Measurements from ENCODE around the gene ITPR2. TPM values are rescaled to one million over a fixed set of nuclear protein-coding genes. Genes with fewer than 3 reads are reported as not detected.

ITPR2 gene
- total and polyA plus RNA-seq, 2 of the 8 experiments (the other 6 are each of a cell fraction or from before 2014, with no cell fraction given), result 4.1 to 48.3 TPM

- no peaks in the 10 kb centered on the region; a peak in 3 of 8 replicates for H3K36me3 ChIP-seq (ENCODE audit: control insufficient read depth in 2 of 4, insufficient read depth in 4 of 4, low read length in 3 of 4)
- no peak overlapping the region for H2BK15ac ChIP-seq (ENCODE audit: low read length)
- no peaks in the 10 kb centered on the region for H3K23me2 ChIP-seq (ENCODE audit: low read depth, low read length)
- 97% methylated on average over 3 of the region's 3 CpGs; no CpG with 5 or more reads in 1 of the 2 experiments for WGBS, 2 experiments (ENCODE audit: extremely low coverage in 1 of 2, insufficient coverage in 1 of 2, insufficient read length in 1 of 2, insufficient replicate concordance in 2 of 2, low coverage in 1 of 2, low lambda C conversion rate in 2 of 2, missing lambda C conversion rate in 1 of 2)
- H3K4me3 ChIP-seq (ENCODE audit: extremely low read depth in 1 of 4, insufficient read depth in 2 of 4, low read depth in 3 of 4, low read length in 4 of 4), result no peak overlapping the region
- no peak overlapping the region for H3K23ac ChIP-seq (ENCODE audit: insufficient read length)
- H3K4me1 ChIP-seq (replicated peaks in 1 of 4; ENCODE audit: control insufficient read depth in 3 of 4, insufficient read depth in 4 of 4, low read length in 3 of 4), result no peaks in the 10 kb centered on the region
- ChIA-PET POLR2A (ENCODE audit: partially characterized antibody) (no interaction called here), CTCF (ENCODE audit: partially characterized antibody) (interaction anchor here (1.9 kb wide), 1 partner anchor 131 kb away, joined by 5 read pairs; no protein-coding TSS in a partner anchor)
- H3K18ac ChIP-seq (ENCODE audit: extremely low read depth, low read length), result no peak overlapping the region
- no peak overlapping the region for H2AK5ac ChIP-seq (ENCODE audit: low read depth, low read length)
- TF ChIP-seq KDM4A (IDR thresholded peaks at IDR 0.05; ENCODE audit: low read depth, low read length, severe bottlenecking), result no peak
- TF ChIP-seq SP1 (IDR thresholded peaks at IDR 0.05; ENCODE audit: low read depth, low read length), result no peak
- TF ChIP-seq CHD2 (IDR thresholded peaks at IDR 0.05; ENCODE audit: low read length), result no peak
- no peak for TF ChIP-seq HDAC2 (IDR thresholded peaks at IDR 0.05; ENCODE audit: borderline replicate concordance in 1 of 2, low read depth in 2 of 2, low read length in 2 of 2)
- TF ChIP-seq POU5F1 (IDR thresholded peaks at IDR 0.05; ENCODE audit: low read depth, low read length), result no peak
- no peak for TF ChIP-seq BCL11A (IDR thresholded peaks at IDR 0.05; ENCODE audit: low read depth in 2 of 2, low read length in 2 of 2)
- no peak for TF ChIP-seq NANOG (IDR thresholded peaks at IDR 0.05; ENCODE audit: insufficient read depth, low read depth, low read length, poor library complexity, severe bottlenecking)
- TF ChIP-seq, protein P1, sequence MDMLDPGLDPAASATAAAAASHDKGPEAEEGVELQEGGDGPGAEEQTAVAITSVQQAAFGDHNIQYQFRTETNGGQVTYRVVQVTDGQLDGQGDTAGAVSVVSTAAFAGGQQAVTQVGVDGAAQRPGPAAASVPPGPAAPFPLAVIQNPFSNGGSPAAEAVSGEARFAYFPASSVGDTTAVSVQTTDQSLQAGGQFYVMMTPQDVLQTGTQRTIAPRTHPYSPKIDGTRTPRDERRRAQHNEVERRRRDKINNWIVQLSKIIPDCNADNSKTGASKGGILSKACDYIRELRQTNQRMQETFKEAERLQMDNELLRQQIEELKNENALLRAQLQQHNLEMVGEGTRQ (IDR thresholded peaks at IDR 0.05; ENCODE audit: low read length), result no peak
- no peak for TF ChIP-seq HDAC6 (IDR thresholded peaks at IDR 0.05; ENCODE audit: low read depth, low read length)
- no peak for TF ChIP-seq CTBP2 (IDR thresholded peaks at IDR 0.05; ENCODE audit: borderline replicate concordance, insufficient read depth, insufficient read length, low read length)
- TF ChIP-seq ASH2L (IDR thresholded peaks at IDR 0.05; ENCODE audit: low read length), result no peak
- H3K4me2 ChIP-seq (ENCODE audit: insufficient read depth in 1 of 2, low read depth in 2 of 2, low read length in 2 of 2), result no peak overlapping the region
- no peak overlapping the region for H4K5ac ChIP-seq (ENCODE audit: insufficient read length, low read depth, low read length)
- 0 out of 2 replicates have a peak, but pooled peaks cover 4% of the 10 kb centered on the region for H3K79me1 ChIP-seq (ENCODE audit: low read depth, low read length)
- no peak overlapping the region for H3K56ac ChIP-seq (replicated peaks; ENCODE audit: insufficient read length, low read depth, low read length)
- H4K8ac ChIP-seq (ENCODE audit: extremely low read depth, insufficient read depth, low read length), result no peak overlapping the region
- no peak overlapping the region for H2BK20ac ChIP-seq (ENCODE audit: low read length)
- H4K91ac ChIP-seq (replicated peaks; ENCODE audit: insufficient read length, low read length), result no peak overlapping the region
- no peak for FAIRE-seq
- no peak overlapping the region for H2AFZ ChIP-seq (ENCODE audit: low read length)
- H4K20me1 ChIP-seq (replicated peaks in 1 of 2; ENCODE audit: control insufficient read depth in 1 of 2, insufficient read depth in 2 of 2, low read length in 2 of 2), result no peaks in the 10 kb centered on the region
- H3K9ac ChIP-seq (replicated peaks in 1 of 4; ENCODE audit: extremely low read depth in 1 of 4, low read depth in 3 of 4, low read length in 3 of 4), result no peak overlapping the region
- H3K27ac ChIP-seq (ENCODE audit: low read depth, low read length), result no peak overlapping the region
- no peak overlapping the region for H2BK120ac ChIP-seq (replicated peaks; ENCODE audit: low read depth, low read length)
- H2BK5ac ChIP-seq (ENCODE audit: low read depth, low read length), result no peak overlapping the region
- H3K27me3 ChIP-seq (replicated peaks in 1 of 4; ENCODE audit: control insufficient read depth in 3 of 4, extremely low read depth in 1 of 4, insufficient read depth in 3 of 4, low read length in 3 of 4), result no peaks in the 10 kb centered on the region
- no peak overlapping the region for H3K4ac ChIP-seq (replicated peaks; ENCODE audit: insufficient read length, low read depth, low read length)
- H2BK12ac ChIP-seq (ENCODE audit: low read depth, low read length), result no peak overlapping the region
- no peak overlapping the region for H3K14ac ChIP-seq (ENCODE audit: insufficient read length)
- no peak for DNase-seq (ENCODE audit: low read depth in 1 of 2, low spot score in 2 of 2)
- H3K79me2 ChIP-seq (ENCODE audit: control insufficient read depth in 1 of 2, insufficient read depth in 2 of 2, low read length in 2 of 2), result no peaks in the 10 kb centered on the region
- peaks cover 9 to 23% of the 10 kb centered on the region in 2 experiments; a peak in 2 of 4 replicates for H3K9me3 ChIP-seq (ENCODE audit: insufficient read depth in 2 of 2, low read depth in 1 of 2, low read length in 1 of 2)
Observed at GRCh38 chr12:26754148-26754547, 78.8 kb downstream of the ITPR2 start.
